ENCODE results near the gene HPSE.

The HPSE gene

DNA sequence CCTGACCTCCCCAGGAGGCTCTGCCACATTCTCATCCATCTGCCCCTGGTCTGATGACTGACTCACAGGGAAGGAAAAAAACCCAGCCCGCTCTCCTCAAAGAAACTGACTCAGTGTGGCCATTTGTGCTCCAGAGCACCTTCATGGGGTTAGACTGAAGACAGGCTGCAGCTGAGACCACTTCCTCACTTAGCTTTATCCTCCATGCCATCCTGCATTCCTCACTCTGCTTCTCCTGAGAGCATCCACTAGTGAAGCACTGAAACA, 35.9 kb upstream of the HPSE start:
- TF ChIP-seq, protein P1, sequence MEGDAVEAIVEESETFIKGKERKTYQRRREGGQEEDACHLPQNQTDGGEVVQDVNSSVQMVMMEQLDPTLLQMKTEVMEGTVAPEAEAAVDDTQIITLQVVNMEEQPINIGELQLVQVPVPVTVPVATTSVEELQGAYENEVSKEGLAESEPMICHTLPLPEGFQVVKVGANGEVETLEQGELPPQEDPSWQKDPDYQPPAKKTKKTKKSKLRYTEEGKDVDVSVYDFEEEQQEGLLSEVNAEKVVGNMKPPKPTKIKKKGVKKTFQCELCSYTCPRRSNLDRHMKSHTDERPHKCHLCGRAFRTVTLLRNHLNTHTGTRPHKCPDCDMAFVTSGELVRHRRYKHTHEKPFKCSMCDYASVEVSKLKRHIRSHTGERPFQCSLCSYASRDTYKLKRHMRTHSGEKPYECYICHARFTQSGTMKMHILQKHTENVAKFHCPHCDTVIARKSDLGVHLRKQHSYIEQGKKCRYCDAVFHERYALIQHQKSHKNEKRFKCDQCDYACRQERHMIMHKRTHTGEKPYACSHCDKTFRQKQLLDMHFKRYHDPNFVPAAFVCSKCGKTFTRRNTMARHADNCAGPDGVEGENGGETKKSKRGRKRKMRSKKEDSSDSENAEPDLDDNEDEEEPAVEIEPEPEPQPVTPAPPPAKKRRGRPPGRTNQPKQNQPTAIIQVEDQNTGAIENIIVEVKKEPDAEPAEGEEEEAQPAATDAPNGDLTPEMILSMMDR (IDR thresholded peaks at IDR 0.05; ENCODE audit: control insufficient read depth, extremely low read depth, insufficient read depth), result no peak

DNA sequence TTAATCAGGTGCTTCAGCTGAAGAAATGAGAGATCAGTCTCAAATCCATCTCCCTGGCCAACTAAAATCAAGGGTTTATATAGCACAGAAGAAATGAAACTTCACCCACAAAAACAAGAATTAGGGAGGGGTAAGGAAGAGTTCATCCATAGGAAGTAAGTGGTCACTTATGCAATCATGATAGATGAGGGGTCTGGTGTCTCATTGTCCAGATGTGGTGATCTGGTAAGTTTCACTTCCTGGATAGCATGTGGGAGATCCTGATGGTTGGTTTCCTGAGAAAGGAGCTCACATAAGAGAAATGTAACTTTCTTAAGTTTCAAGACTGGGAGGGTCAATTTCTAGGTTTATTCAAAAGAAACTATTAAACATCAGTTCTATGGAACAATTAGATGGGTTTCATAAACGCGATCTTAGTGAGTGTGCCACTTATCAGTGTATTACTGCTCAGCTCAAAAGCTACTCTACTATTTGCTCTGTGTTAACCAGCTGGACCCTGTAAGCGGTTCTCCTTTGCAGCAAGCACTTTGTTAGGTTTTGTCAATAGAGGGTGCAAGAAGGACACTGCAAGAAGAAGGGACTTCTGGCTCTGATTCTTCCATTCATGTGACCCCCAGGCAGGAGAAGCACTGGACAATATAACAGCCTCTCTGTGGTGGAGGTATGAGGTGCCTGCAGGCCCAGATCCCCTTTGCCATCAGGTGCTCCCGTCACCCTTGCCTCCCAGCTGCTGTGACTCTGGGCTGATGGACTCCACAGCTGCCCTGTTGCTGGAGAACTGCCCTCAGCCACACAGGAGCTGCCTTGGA, 35.4 kb upstream of the HPSE start:
- H3K4me3 ChIP-seq (ENCODE audit: low read depth, low read length), result no peak overlapping the region
- TF ChIP-seq, protein P1 (IDR thresholded peaks at IDR 0.05; ENCODE audit: control insufficient read depth, extremely low read depth, insufficient read depth), result no peak
- no peak for DNase-seq (ENCODE audit: low read depth)

More for the DNA sequence above, 35.9 kb upstream of the HPSE start:
- no peak for DNase-seq (ENCODE audit: low read depth)
- no peak overlapping the region for H3K4me3 ChIP-seq (ENCODE audit: low read depth, low read length)

DNA sequence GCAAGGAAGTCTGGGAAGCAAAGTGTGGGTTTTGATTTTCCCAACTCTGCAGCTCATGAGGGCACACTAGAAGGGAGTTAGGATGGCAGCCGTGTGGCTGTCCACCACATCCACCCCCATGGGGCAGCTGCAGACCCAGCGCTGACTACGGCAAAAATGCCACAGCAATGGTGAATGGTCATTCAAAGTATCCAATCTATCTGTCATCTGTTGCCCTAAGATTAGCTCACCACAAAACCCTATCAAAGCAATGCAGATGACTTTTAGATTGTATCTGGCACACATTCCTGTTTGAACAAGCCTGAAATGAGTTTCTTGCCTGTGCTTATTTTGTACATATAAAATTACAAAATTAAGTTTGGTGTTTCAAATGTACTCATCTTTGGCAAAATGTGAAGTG, 29.7 kb upstream of the HPSE start:
- TF ChIP-seq, protein P1 (IDR thresholded peaks at IDR 0.05; ENCODE audit: control insufficient read depth, extremely low read depth, insufficient read depth), result no peak
- H3K4me3 ChIP-seq (ENCODE audit: low read depth, low read length), result no peak overlapping the region
- DNase-seq (ENCODE audit: low read depth), result no peak

DNA sequence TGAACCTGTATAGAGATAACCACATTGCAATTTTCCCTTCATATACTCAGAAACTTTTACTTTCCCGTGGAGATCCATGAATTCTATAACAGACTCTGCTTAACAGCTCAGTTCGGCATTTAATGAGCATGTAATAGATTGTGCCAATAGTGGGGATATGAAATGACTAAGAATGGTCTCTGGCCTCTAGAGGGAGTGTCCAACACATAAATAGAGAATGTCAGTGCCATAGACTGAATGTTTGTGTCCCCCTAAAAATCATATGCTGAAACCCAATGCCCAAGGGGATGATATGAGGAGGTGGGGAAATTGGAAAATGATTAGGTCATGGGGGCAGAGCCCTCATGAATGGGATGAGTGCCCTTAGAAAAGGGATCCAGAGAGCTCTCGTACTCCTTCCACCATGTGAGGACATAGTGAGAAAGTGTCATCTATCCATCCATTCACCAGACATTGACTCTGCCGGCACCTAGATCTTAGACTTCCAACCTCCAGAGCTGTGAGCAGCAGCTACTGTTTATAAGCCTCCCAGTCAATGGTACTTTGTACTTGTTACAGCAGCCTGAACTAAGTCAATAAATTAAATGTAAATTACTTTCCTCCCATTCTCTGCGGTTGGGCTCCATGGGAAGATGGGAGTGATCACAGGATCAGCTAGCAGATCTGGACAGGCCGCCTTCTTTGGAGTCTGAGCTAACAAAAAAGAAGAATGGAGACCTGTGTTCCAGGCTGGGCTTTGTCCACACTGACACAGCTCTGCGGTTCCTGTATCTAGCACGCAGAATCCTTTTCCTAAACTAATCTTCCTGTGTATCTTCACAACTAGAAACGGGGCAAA, 28.1 kb upstream of the HPSE start:
- TF ChIP-seq, protein P1 (IDR thresholded peaks at IDR 0.05; ENCODE audit: control insufficient read depth, extremely low read depth, insufficient read depth), result peak; percentile 48
- H3K4me3 ChIP-seq (ENCODE audit: low read depth, low read length), result no peak overlapping the region
- DNase-seq (ENCODE audit: low read depth), result peak; percentile 10

DNA sequence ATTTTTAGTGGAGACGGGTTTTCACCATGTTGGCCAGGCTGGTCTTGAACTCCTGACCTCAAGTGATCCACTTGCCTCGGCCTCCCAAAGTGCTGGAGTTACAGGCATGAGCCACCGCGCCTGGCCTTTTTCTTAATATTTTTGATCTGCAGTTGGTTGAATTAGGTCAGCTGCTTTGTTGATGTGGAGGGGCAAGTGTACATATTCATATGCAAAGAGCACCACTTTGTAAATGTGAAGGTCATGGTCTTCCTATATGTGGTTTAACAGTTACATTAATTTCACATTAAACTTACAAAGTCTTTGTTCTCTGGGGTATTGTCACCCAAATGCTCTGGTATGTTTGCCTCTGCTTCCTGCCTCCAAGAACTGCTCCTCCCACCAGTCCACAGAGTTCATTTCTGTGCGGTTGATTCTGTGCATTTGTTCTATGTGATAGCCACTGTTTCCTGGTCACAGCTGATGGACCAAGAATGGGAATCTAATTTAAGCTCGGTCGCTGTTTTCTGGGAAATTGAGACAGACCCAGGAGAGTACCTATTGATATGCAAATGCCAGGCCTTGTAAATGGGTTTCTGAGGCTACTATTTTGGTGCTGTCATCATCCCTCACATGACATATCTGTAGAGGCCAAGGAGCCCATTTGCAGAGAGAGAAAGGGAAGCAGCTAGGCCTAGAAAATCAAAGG, 26.9 kb upstream of the HPSE start:
- no peak overlapping the region for H3K4me3 ChIP-seq (ENCODE audit: low read depth, low read length)
- TF ChIP-seq, protein P1 (IDR thresholded peaks at IDR 0.05; ENCODE audit: control insufficient read depth, extremely low read depth, insufficient read depth), result no peak
- DNase-seq (ENCODE audit: low read depth), result no peak

DNA sequence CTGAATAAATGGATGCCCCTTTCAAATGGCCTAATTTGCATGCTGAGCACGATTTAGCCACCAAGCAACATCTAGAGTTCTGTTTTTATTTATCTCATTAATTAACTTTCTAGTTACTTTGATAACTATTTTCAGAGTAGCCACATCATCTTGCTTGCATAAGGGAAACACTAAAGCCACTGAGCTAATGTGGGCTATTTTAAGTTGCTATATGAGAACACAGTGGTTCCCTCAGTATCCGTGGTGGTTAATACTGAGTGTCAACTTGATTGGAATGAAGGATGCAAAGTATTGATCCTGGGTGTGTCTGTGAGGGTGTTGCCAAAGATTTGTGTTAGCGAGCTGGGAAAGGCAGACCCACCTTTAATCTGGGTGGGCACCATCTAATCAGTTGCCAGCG, 25.4 kb upstream of the HPSE start:
- DNase-seq (ENCODE audit: low read depth), result no peak
- no peak overlapping the region for H3K4me3 ChIP-seq (ENCODE audit: low read depth, low read length)
- TF ChIP-seq, protein P1 (IDR thresholded peaks at IDR 0.05; ENCODE audit: control insufficient read depth, extremely low read depth, insufficient read depth), result no peak

Data from LNCaP clone FGC (cell line).